HG02970 (cell line): ENCODE measurements around the gene STRAP.
"Not testable (repeated sequence)": the region's sequence is repeated elsewhere in the genome, so short reads cannot be mapped to it uniquely, and the experiment has no call there.

Experiments
- ATAC-seq: cut with Tn5 transposase; IDR thresholded peaks from one replicate; pipeline ENCODE4 v1.9.1; 2021; ENCODE audit warnings: mild to moderate bottlenecking, moderate library complexity, moderate number of reproducible peaks; ENCODE audit not compliant: unreplicated experiment, low FRiP score

STRAP gene

DNA sequence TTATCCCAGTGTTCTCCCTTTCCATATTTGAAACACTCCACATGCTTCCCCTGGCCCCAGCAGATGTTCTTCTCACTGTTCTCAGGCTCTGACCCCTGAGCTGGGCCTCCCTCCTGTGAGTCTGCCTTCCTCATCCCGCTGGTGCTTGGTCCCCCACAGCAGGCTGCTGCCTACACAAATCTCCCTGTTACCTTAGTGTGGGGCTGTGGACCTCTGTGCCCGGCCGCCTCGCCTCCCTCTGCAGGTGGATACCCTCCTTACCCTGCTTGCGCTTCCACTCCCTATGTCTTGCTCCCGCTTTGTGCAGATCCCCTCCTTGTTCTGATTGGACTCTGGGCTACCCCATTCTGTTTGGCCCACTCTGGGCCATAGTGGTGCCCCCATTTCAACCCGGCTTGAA lies 35.9 kb downstream of the STRAP start:
- ATAC-seq: no peak

DNA sequence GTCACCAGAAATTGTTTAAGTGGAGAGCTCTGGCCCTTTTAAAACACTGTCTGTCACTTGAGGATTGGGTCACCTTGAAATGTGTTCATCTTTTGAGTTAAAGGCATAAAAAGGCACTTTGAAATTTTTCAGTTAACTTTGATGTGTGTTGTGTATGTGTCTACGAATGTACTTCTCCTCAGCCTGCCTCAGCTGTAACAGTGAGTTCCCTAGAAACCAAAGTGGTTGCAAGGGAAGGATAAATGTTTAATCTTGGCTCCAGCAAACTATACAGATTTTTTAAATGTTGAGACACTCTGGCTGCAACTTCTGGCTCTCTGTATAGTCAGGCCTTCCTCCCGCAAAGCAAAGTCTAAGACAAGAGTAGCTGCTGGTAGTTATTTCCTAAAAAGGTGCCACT lies 37.2 kb downstream of the STRAP start:
- no peak for ATAC-seq

DNA sequence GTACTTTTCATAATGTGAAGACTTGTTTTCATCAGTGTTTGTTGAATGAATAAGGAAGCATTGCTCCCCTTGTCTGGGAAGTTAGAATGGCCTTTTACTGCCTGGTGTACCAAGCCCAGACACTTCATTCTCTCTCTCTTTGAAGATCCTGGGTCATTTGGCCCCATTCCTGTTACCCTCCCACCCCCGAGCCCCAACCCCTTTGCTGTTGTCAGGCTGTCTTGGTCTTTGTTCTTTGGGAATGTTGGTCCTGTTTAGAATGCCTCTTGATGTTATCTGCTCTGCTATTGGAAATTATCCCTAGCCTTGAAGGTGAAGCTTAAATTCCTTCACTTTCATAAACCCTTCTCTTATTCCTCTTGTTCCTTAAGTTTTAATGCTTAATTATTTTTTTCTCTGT lies 42.8 kb downstream of the STRAP start:
- no peak for ATAC-seq

DNA sequence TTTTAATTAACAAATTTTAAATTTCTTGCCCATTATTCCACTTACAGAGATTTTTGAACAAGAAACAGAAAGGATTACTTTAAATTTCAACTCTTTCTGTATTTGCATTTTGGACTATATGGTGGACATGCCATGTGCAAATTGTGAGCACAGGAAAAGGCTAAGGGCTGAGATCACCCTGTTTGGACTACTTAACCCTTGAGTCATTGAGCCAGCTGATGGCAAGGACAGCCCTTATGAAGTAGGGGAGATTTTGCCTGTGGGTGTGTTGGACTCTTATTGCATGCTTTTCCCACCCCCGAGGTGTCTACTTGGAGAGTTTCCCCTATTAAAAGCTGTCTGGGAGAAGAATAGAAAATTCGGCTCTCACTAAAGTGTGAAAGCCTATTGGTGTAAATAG lies 46.2 kb downstream of the STRAP start:
- no peak for ATAC-seq

DNA sequence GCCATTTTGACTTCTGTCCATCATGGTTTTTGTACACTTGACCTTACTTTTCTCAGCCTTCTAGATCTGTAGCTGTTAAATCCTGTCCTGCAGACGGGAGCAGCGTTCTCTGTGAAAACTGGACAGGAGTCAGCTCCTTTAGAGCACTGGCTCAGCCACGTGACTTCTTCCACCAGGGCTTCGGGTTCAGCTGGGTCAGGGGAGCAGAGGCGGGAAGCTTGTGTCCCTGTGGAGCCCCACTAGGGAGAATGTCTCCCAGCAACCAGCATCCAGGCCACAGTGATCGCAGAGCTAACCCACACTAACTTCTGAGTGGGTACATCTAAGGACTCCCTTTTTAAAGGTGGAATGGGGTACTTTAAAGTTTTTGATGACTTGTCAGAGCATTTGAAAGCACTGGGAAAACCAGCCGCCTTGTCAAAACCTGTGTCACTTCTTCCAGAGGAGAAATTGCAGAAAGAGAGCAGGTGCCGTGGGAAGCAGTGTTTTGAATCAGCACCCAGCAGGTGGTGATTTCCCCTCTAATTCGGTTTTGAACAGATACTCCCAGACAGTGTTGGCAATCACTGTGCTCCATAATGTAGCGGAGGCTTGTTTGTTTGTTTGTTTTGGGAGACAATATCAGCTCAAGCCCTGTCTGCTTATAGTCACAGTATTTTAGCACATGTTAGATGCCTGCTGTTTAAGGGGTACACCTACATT lies 46.8 kb downstream of the STRAP start:
- no peak for ATAC-seq

DNA sequence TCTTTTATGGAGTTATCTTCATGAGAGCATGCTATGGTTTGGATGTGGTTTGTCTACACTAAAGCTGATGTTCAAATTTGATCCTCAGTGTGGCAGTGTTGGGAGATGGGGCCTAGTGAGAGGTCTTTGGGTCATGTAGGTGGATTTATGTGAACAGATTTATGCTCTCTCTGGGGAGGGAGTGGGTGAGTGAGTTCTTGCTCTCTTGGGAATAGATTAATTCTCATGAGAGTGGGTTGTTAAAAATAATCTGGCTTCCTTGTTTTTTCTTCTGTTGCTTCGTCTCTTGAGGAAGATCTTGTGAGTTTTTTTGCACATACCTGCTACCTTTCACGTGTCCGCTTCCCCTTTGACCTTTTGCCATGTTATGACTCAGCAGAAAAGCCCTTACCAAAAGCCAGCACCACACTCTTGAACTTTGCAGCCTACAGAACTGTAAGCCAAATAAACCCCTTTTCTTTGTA lies 49.4 kb downstream of the STRAP start:
- no peak for ATAC-seq

DNA sequence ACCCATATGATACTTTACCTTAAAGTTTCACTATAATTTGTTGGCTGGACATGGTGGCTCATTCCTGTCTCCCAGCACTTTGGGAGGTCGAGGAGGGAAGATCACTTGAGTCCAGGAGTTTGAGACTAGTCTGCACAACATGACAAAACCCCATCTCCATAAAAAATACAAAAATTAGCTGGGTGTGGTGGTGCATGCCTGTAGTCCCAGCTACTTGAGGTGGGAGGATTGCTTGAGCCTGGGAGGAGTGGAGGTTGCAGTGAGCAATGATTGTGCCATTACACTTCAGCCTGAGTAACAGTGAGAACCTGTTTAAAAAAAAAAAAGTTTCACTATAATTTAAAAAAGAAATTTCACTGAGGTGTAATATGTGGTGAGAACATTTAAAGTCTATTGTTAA lies 50.1 kb downstream of the STRAP start:
- no peak for ATAC-seq

DNA sequence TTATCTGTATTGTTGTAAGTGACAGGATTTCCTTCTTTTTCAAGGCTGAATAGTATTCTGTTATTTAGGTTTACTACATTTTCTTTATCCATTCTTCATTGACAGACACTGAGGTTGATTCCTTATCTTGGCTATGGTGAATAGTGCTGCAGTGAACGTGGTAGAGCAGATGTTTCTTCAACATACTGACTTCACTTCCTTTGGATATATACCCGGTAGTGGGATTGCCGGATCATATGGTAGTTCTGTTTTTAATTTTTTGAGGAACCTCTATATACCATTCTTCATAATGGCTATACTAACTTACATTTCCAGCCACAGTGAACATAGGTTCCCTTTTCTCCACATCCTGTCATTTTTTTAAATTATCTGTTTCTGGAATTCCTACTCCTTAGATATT lies 50.8 kb downstream of the STRAP start:
- ATAC-seq: no peak

DNA sequence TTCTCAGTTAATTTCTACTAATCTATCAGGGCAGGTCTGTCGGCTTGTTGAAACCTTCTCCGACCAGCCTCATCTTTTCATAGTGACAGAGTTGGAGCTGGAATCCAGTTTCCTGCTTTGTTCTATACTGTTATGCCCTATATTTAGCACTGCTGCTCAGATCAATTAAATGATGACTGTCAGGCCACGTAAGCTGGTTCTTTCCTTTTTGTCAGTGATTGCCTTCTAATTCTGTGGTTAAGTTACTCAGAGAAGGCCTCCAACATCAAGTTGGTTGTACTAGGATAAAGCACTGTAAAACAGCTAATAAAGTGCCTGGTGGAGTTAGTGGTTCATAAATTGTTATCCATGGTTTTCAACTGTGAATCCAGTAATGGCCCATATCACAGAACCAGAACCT lies 51.6 kb downstream of the STRAP start:
- ATAC-seq: no peak

DNA sequence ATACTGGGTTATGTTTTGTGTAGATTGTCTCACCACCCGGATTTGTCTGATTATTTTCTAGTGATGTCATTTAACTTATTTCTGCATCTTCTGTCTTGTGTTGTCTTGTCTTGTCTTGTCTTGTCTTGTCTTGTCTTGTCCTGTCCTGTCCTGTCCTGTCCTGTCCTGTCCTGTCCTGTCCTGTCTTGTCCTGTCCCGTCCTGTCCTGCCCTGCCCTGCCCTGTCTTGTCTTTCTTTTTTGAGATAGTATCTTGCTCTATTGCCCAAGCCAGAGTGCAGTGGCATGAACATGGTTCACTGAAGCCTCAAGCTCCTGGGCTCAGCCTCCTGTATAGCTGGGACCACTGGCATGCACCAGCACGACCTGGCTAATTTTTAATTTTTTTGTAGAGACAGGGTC lies 54.6 kb downstream of the STRAP start:
- ATAC-seq: no peak

DNA sequence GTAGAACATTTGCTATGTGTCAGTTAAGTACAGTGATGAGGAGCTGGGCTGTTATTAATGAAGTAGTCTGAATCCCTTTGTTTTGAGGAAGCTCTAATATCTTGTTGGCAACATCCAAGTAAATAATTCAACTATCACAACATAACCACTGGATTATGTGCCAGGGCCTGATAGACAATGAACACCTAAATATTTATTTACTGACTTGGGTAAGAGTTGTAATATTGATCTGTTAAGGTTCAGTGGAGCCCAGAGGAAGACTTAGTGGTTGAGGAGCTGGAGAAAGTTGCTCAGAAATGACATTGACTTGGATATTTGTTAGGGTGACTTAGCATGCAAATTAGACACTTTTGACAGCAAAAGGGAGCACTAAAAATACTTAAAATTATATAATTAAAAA lies 55.7 kb downstream of the STRAP start:
- ATAC-seq: no peak

DNA sequence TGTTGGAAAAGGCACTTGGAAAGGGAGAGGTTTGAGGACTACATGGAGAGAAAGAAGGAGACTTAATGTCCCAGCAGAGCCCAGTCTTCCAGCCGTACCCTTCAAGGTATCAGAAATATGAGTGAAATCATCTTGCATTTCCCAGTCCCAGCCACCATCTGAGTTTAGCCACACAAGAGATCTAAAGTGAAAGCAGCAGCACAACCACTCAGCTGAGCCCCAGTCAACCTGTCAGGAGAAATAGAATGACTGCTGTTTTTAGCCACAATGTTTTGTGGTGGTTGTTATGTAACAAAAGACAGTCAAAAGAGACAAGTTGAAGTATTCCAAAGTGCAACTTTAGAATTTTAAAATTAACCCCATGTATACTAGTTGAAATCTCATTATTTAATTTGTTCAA lies 56.9 kb downstream of the STRAP start:
- ATAC-seq: no peak

DNA sequence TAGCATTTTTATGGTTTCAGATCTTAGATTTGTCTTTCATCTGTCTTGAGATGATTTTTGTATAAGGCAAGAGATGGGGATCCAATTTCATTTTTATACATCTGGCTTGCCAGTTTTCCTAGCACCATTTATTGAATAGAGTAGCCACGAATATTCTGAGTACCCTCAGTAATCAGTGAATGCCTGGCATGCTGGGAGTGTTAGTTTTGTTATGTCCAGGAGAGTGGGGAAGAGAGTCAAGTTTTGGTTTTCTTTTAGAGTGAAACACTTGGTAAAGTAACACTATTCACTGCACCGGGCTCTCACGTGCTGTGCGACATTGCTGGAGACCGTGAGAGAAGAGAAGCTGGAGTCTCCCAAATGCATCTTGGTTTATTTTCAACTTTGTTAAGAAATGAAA lies 60.3 kb downstream of the STRAP start:
- no peak for ATAC-seq

DNA sequence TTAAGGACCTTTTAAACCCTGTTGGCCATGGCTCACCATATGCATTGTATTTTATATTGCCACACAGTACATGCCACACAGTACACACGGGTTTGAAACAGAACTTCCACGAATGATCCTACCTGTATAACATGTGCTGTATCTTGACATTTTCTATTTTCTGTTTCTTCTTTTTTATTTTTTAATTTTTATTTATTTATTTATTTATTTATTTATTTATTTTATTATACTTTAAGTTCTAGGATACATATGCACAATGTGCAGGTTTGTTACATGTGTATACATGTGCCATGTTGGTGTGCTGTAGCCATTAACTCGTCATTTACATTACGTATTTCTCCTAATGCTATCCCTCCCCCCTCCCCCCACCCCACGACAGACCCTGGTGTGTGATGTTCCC lies 61.3 kb downstream of the STRAP start:
- ATAC-seq: not testable (repeated sequence)

DNA sequence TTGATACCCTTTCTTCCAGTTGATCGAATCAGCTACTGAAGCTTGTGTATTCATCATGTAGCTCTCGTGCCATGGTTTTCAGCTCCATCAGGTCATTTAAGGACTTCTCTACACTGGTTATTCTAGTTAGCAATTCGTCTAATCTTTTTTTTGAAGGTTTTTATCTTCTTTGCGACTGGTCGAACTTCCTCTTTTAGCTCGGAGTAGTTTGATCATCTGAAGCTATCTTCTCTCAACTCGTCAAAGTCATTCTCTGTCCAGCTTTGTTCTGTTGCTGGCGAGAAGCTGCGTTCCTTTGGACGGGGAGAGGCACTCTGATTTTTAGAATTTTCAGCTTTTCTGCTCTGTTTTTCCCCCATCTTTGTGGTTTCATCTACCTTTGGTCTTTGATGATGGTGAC lies 66.3 kb downstream of the STRAP start:
- not testable (repeated sequence) for ATAC-seq
